Liver (tissue), 9 donors: ENCODE data around the gene NTM. TPM values are rescaled to one million over a fixed set of nuclear protein-coding genes. Genes with fewer than 3 reads are reported as not detected.

Source experiments
- DNase-seq: peaks from one replicate; pipeline ENCODE4 v3.0.0-alpha.2; 2017; ENCODE audit warnings: low spot score
- H3K27ac ChIP-seq, 2 donors: one replicate each; pipeline ENCODE4 v1.7.0; 2013; ENCODE audit warnings: inconsistent platforms in 2 of 2, low read length in 2 of 2, control low read depth in 1 of 2, low read depth in 1 of 2, mild to moderate bottlenecking in 1 of 2
- H3K27me3 ChIP-seq, 4 donors: one replicate each; pipeline versions ENCODE4 v1.6.1 to v1.7.0; 2013; ENCODE audit warnings: low read length in 3 of 4, inconsistent platforms in 1 of 4, mild to moderate bottlenecking in 1 of 4, moderate library complexity in 1 of 4; ENCODE audit not compliant: control insufficient read depth in 4 of 4, insufficient read depth in 4 of 4
- H3K36me3 ChIP-seq, 4 donors: one replicate each; pipeline versions ENCODE4 v1.6.1 to v1.7.0; 2013; ENCODE audit warnings: low read length in 3 of 4, mild to moderate bottlenecking in 3 of 4, low read depth in 1 of 4, moderate library complexity in 1 of 4; ENCODE audit not compliant: control insufficient read depth in 4 of 4, insufficient read depth in 3 of 4
- H3K4me1 ChIP-seq, 4 donors: one replicate each; pipeline versions ENCODE4 v1.6.1 to v1.7.0; 2013; ENCODE audit warnings: low read length in 3 of 4, mild to moderate bottlenecking in 3 of 4, moderate library complexity in 1 of 4; ENCODE audit not compliant: control insufficient read depth in 4 of 4, insufficient read depth in 4 of 4
- H3K4me3 ChIP-seq, 3 donors: one replicate each; pipeline versions ENCODE4 v1.6.1 to v1.7.0; 2013; ENCODE audit warnings: low read length in 3 of 3, control low read depth in 1 of 3, low read depth in 1 of 3, mild to moderate bottlenecking in 1 of 3
- H3K9ac ChIP-seq, 2 donors: one replicate each; pipeline ENCODE4 v1.7.0; 2013; ENCODE audit warnings: low read length in 2 of 2, mild to moderate bottlenecking in 2 of 2, moderate library complexity in 2 of 2, control low read depth in 1 of 2, low read depth in 1 of 2
- H3K9me3 ChIP-seq, 4 donors: one replicate each; pipeline versions ENCODE4 v1.6.1 to v1.7.0; 2013; ENCODE audit warnings: low read length in 3 of 4; ENCODE audit not compliant: control insufficient read depth in 4 of 4
- CTCF ChIP-seq: fragments of 150-350 bp; IDR thresholded peaks from 2 replicates; pipeline ENCODE4 v1.5.1; 2017; ENCODE audit warnings: improper control_type of control experiment, low read depth, low read length; ENCODE audit not compliant: missing input control
- EGR1 ChIP-seq, 2 donors: IDR thresholded peaks; 2 replicates each; pipeline ENCODE4 v1.6.1; 2016 to 2018; ENCODE audit warnings: antibody characterized with exemption in 2 of 2, low read depth in 2 of 2
- FOXA1 ChIP-seq: IDR thresholded peaks from 2 replicates; pipeline ENCODE4 v1.6.1; 2016; ENCODE audit warnings: antibody characterized with exemption
- FOXA2 ChIP-seq: IDR thresholded peaks from 2 replicates; pipeline ENCODE4 v1.6.1; 2016; ENCODE audit warnings: antibody characterized with exemption
- GABPA ChIP-seq, 2 donors: IDR thresholded peaks in 1 of 2; conservative IDR thresholded peaks in 1 of 2; 2 replicates each; pipeline ENCODE4 v1.6.1; 2016; ENCODE audit warnings: antibody characterized with exemption in 2 of 2, mild to moderate bottlenecking in 1 of 2, moderate library complexity in 1 of 2
- HNF4A ChIP-seq, 2 donors: conservative IDR thresholded peaks; 2 replicates each; pipeline ENCODE4 v1.6.1; 2016; ENCODE audit warnings: antibody characterized with exemption in 2 of 2, mild to moderate bottlenecking in 2 of 2
- HNF4G ChIP-seq: IDR thresholded peaks from 2 replicates; pipeline ENCODE4 v1.6.1; 2016; ENCODE audit warnings: antibody characterized with exemption
- JUND ChIP-seq, 2 donors: IDR thresholded peaks; 2 replicates each; pipeline ENCODE4 v1.6.1; 2016; ENCODE audit warnings: antibody characterized with exemption in 2 of 2
- NR2F2 ChIP-seq: IDR thresholded peaks from 2 replicates; pipeline ENCODE4 v1.6.1; 2016; ENCODE audit warnings: antibody characterized with exemption
- RAD21 ChIP-seq, 2 donors: IDR thresholded peaks; 2 replicates each; pipeline ENCODE4 v1.6.1; 2016; ENCODE audit warnings: antibody characterized with exemption in 2 of 2, mild to moderate bottlenecking in 2 of 2
- REST ChIP-seq: IDR thresholded peaks from 2 replicates; pipeline ENCODE4 v1.6.1; 2016; ENCODE audit warnings: antibody characterized with exemption, mild to moderate bottlenecking
- RXRA ChIP-seq, 2 donors: IDR thresholded peaks; 2 replicates each; pipeline ENCODE4 v1.6.1; 2017 to 2018; ENCODE audit warnings: antibody characterized with exemption in 2 of 2, mild to moderate bottlenecking in 1 of 2
- SP1 ChIP-seq: IDR thresholded peaks from 2 replicates; pipeline ENCODE4 v1.6.1; 2018; ENCODE audit warnings: antibody characterized with exemption, mild to moderate bottlenecking
- TAF1 ChIP-seq: conservative IDR thresholded peaks from 2 replicates; pipeline ENCODE4 v1.6.1; 2016; ENCODE audit warnings: antibody characterized with exemption, mild to moderate bottlenecking
- YY1 ChIP-seq: IDR thresholded peaks from 2 replicates; pipeline ENCODE4 v1.6.1; 2016; ENCODE audit warnings: antibody characterized with exemption, mild to moderate bottlenecking
- ZBTB33 ChIP-seq: IDR thresholded peaks from 2 replicates; pipeline ENCODE4 v1.6.1; 2016; ENCODE audit warnings: antibody characterized with exemption
- WGBS: extraction: QIAGEN DNeasy Blood & Tissue Kit; methylation state at CpG from one replicate; pipeline ENCODE4 v1.1.7; 2013; 5-methylcytosine and 5-hydroxymethylcytosine counted together
- polyA plus RNA-seq, 2 donors: library from polyadenylated mRNA; stranded (reverse) in 1 of 2; unstranded in 1 of 2; fragments of 200-250 nt in 1 of 2; fragments of >200 nt in 1 of 2; fragmentation: Nextera tagmentation in 1 of 2; extraction: Ambion mirVana in 1 of 2; gene quantifications; one replicate each; pipeline versions ENCODE4 v1.2.1 to v1.2.3, GENCODE V29; 2013 to 2015
- total RNA-seq, 2 donors: library from RNA; depleted of rRNA; stranded (reverse); fragments of >200 nt; gene quantifications; one replicate each; pipeline ENCODE4 v1.2.3, GENCODE V29; 2014
- TF ChIP-seq, protein P1 (sequence below): IDR thresholded peaks from 2 replicates; pipeline ENCODE4 v1.6.1; 2016; ENCODE audit warnings: antibody characterized with exemption
- TF ChIP-seq, protein P2 (sequence below): IDR thresholded peaks from 2 replicates; pipeline ENCODE4 v1.6.1; 2016; ENCODE audit warnings: antibody characterized with exemption
- donor health status: healthy.
- donor health status: healthy.
- donor health status: healthy.
- donor health status: healthy.
- donor health status: healthy.

NTM gene
- total and polyA plus RNA-seq, 4 donors = 0.08 to 1.1 (median 0.08) TPM; not detected in 1

DNA sequence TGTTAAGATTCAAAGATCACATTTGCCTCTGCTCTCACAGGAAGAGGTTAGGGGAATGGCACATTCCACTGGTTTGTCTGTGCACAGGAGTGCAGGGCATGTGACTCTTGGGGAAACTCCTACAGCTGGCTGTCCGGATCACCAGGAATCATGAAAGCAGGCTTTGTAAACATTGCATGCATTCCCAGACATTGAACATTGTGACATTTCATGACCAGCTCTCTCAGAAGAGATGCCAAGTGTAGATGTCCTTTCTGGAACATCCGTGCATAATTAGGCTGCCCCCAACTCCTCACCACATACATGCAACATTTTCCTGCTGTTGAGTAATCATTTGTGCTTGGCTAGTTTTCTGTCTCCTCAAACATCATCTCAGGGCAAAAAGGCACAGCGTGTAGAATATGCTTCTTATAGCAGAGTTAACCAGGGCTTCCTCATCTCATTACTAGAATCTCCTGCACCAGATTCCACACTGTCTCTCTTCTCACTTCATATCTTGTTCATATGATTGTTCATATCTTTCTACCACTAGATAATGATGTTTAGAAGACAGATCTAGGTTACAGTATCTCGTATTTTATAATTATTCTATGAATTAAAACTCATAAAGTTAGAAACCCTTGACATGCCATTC is 694.7 kb downstream of the NTM start:
- Histone ChIP-seq H3K27me3 (no peaks in the 10 kb centered on the region), H3K27ac (no peak overlapping the region), H3K4me1 (no peaks in the 10 kb centered on the region), H3K9ac (no peak overlapping the region), H3K9me3 (no peaks in the 10 kb centered on the region), H3K36me3 (no peaks in the 10 kb centered on the region), H3K4me3 (no peak overlapping the region)
- DNase-seq = no peak
- TF ChIP-seq SP1 (no peak), FOXA2 (no peak), HNF4A (conservative IDR thresholded peaks at IDR 0.05) (no peak), CTCF (no peak), RAD21 (IDR thresholded peaks at IDR 0.05) (no peak), GABPA (IDR thresholded peaks at IDR 0.05 in 1 of 2, conservative IDR thresholded peaks at IDR 0.05 in 1 of 2) (no peak), EGR1 (IDR thresholded peaks at IDR 0.05; ENCODE audit: low read depth in 2 of 2) (no peak), REST (no peak), FOXA1 (no peak), NR2F2 (no peak), JUND (IDR thresholded peaks at IDR 0.05) (no peak), HNF4G (no peak), TAF1 (no peak), YY1 (no peak), RXRA (IDR thresholded peaks at IDR 0.05) (no peak)
- TF ChIP-seq, protein P1, sequence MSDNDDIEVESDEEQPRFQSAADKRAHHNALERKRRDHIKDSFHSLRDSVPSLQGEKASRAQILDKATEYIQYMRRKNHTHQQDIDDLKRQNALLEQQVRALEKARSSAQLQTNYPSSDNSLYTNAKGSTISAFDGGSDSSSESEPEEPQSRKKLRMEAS = no peak
- TF ChIP-seq, protein P2, sequence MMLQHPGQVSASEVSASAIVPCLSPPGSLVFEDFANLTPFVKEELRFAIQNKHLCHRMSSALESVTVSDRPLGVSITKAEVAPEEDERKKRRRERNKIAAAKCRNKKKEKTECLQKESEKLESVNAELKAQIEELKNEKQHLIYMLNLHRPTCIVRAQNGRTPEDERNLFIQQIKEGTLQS = no peak
- WGBS = 46% methylated on average over 4 of the region's 4 CpGs

- no peak for DNase-seq
- H3K4me1 ChIP-seq = peaks cover 0 to 2% (median 0%) of the 10 kb centered on the region in 4 donors
- H3K4me3 ChIP-seq = no peak overlapping the region
- no peaks in the 10 kb centered on the region for H3K27me3 ChIP-seq
- no peaks in the 10 kb centered on the region for H3K9me3 ChIP-seq
- H3K27ac ChIP-seq = no peak overlapping the region
- H3K9ac ChIP-seq = no peak overlapping the region
- no peaks in the 10 kb centered on the region for H3K36me3 ChIP-seq
- TF ChIP-seq REST (no peak), ZBTB33 (no peak), GABPA (IDR thresholded peaks at IDR 0.05 in 1 of 2, conservative IDR thresholded peaks at IDR 0.05 in 1 of 2) (no peak), SP1 (no peak), YY1 (no peak), HNF4G (no peak), FOXA2 (no peak), NR2F2 (no peak), HNF4A (conservative IDR thresholded peaks at IDR 0.05) (no peak), JUND (IDR thresholded peaks at IDR 0.05) (no peak), RAD21 (IDR thresholded peaks at IDR 0.05) (no peak)
- TF ChIP-seq, protein P2 = no peak
- TF ChIP-seq, protein P1 = no peak
Observed at GRCh38 chr11:132068556-132068955, 698.1 kb downstream of the NTM start.
